H1 (cell line): ENCODE data around the gene LRRC25. TPM values are rescaled to one million over a fixed set of nuclear protein-coding genes. Genes with fewer than 3 reads are reported as not detected.

Experiments
- CTCF ChIA-PET: fragments of 300-600 bp; sonication (Branson Sonifier 250); formaldehyde crosslinking; loops from one replicate; lab custom pipeline; 2021; ENCODE audit not compliant: partially characterized antibody; lab: Charles Lee
- POLR2A ChIA-PET: fragments of 300-600 bp; sonication (Branson Sonifier 250); formaldehyde crosslinking; loops from one replicate; lab custom pipeline; 2021; ENCODE audit warnings: inconsistent platforms; ENCODE audit not compliant: partially characterized antibody; lab: Charles Lee
- DNase-seq, 2 experiments: peaks; one replicate each; pipeline versions ENCODE4 v3.0.0 to v3.0.0-alpha.2; 2010 to 2022; ENCODE audit warnings: low spot score in 2 of 2, low read depth in 1 of 2, mixed read lengths in 1 of 2
- FAIRE-seq: peaks from 2 replicates; lab custom pipeline; 2011; peaks lifted over from hg19 to GRCh38; lab: Jason Lieb, UNC
- H2AFZ ChIP-seq: 2 replicates; pipeline ENCODE4 v1.8.1; 2012; ENCODE audit warnings: low read length, inconsistent platforms
- H2AK5ac ChIP-seq: 2 replicates; pipeline ENCODE4 v1.6.1; 2013; ENCODE audit warnings: low read depth, low read length
- H2BK120ac ChIP-seq: replicated peaks from 2 replicates; pipeline ENCODE3; 2013; ENCODE audit warnings: low read depth, low read length, inconsistent platforms
- H2BK12ac ChIP-seq: 2 replicates; pipeline ENCODE4 v1.6.1; 2013; ENCODE audit warnings: low read depth, low read length
- H2BK15ac ChIP-seq: 2 replicates; pipeline ENCODE4 v1.6.1; 2013; ENCODE audit warnings: low read length
- H2BK20ac ChIP-seq: 2 replicates; pipeline ENCODE4 v1.6.1; 2013; ENCODE audit warnings: low read length
- H2BK5ac ChIP-seq: 2 replicates; pipeline ENCODE4 v1.6.1; 2013; ENCODE audit warnings: low read depth, low read length
- H3K14ac ChIP-seq: 2 replicates; pipeline ENCODE4 v1.6.1; 2013; ENCODE audit warnings: inconsistent platforms; ENCODE audit not compliant: insufficient read length
- H3K18ac ChIP-seq: 2 replicates; pipeline ENCODE4 v1.6.1; 2013; ENCODE audit warnings: low read length; ENCODE audit errors: extremely low read depth
- H3K23ac ChIP-seq: 2 replicates; pipeline ENCODE4 v1.6.1; 2013; ENCODE audit warnings: inconsistent platforms; ENCODE audit not compliant: insufficient read length
- H3K23me2 ChIP-seq: 2 replicates; pipeline ENCODE4 v1.6.1; 2013; ENCODE audit warnings: low read depth, low read length
- H3K27ac ChIP-seq: 2 replicates; pipeline ENCODE4 v1.6.1; 2011; ENCODE audit warnings: low read depth, low read length, inconsistent platforms
- H3K27me3 ChIP-seq, 4 experiments: replicated peaks in 1 of 4; 1 replicate in 1 of 4; 2 replicates in 3 of 4; pipeline versions ENCODE4 v1.6.1 to v1.8.1; 2011 to 2013; ENCODE audit warnings: low read length in 3 of 4, mild to moderate bottlenecking in 3 of 4, inconsistent platforms in 2 of 4, mixed read lengths in 2 of 4, moderate library complexity in 1 of 4; ENCODE audit not compliant: control insufficient read depth in 3 of 4, insufficient read depth in 3 of 4; ENCODE audit errors: extremely low read depth in 1 of 4
- H3K36me3 ChIP-seq, 4 experiments: 2 replicates each; pipeline versions ENCODE4 v1.6.1 to v1.8.1; 2011 to 2013; ENCODE audit warnings: mild to moderate bottlenecking in 4 of 4, low read length in 3 of 4, moderate library complexity in 2 of 4, control low read depth in 1 of 4, inconsistent platforms in 1 of 4; ENCODE audit not compliant: insufficient read depth in 4 of 4, control insufficient read depth in 2 of 4
- H3K4ac ChIP-seq: replicated peaks from 2 replicates; pipeline ENCODE3; 2013; ENCODE audit warnings: low read length, low read depth, mixed read lengths, inconsistent platforms; ENCODE audit not compliant: insufficient read length
- H3K4me1 ChIP-seq, 4 experiments: replicated peaks in 1 of 4; 1 replicate in 1 of 4; 2 replicates in 3 of 4; pipeline versions ENCODE4 v1.6.1 to v1.8.1; 2011 to 2013; ENCODE audit warnings: low read length in 3 of 4, inconsistent platforms in 2 of 4, mixed read lengths in 1 of 4; ENCODE audit not compliant: insufficient read depth in 4 of 4, control insufficient read depth in 3 of 4
- H3K4me2 ChIP-seq, 2 experiments: 2 replicates each; pipeline versions ENCODE4 v1.6.1 to v1.8.1; 2011 to 2013; ENCODE audit warnings: low read depth in 2 of 2, low read length in 2 of 2, control low read depth in 1 of 2, inconsistent platforms in 1 of 2, mild to moderate bottlenecking in 1 of 2; ENCODE audit not compliant: insufficient read depth in 1 of 2
- H3K4me3 ChIP-seq, 4 experiments: fragments of 200-600, 300-600 bp in 1 of 4; sonication (generic), shearing (Covaris generic), sonication (Bioruptor Twin) in 1 of 4; 2 replicates each; pipeline versions ENCODE4 v1.5.1 to v1.8.1; 2011 to 2016; ENCODE audit warnings: low read length in 4 of 4, low read depth in 3 of 4, control low read depth in 2 of 4, inconsistent platforms in 2 of 4, mild to moderate bottlenecking in 2 of 4, mixed read lengths in 1 of 4, moderate library complexity in 1 of 4; ENCODE audit not compliant: insufficient read depth in 2 of 4; ENCODE audit errors: extremely low read depth in 1 of 4
- H3K56ac ChIP-seq: replicated peaks from 2 replicates; pipeline ENCODE3; 2013; ENCODE audit warnings: low read depth, mild to moderate bottlenecking, mixed read lengths, low read length, inconsistent platforms; ENCODE audit not compliant: insufficient read length
- H3K79me1 ChIP-seq: 2 replicates; pipeline ENCODE4 v1.6.1; 2013; ENCODE audit warnings: low read depth, low read length, control low read depth
- H3K79me2 ChIP-seq, 2 experiments: 2 replicates each; pipeline versions ENCODE4 v1.6.1 to v1.8.1; 2012 to 2013; ENCODE audit warnings: low read length in 2 of 2, mild to moderate bottlenecking in 2 of 2, inconsistent platforms in 1 of 2; ENCODE audit not compliant: insufficient read depth in 2 of 2, control insufficient read depth in 1 of 2
- H3K9ac ChIP-seq, 4 experiments: replicated peaks in 1 of 4; 1 replicate in 1 of 4; 2 replicates in 3 of 4; pipeline versions ENCODE4 v1.6.1 to v1.8.1; 2011 to 2013; ENCODE audit warnings: low read depth in 3 of 4, low read length in 3 of 4, control low read depth in 2 of 4, mild to moderate bottlenecking in 2 of 4, moderate library complexity in 2 of 4, inconsistent platforms in 1 of 4; ENCODE audit errors: extremely low read depth in 1 of 4
- H3K9me3 ChIP-seq, 2 experiments: 2 replicates each; pipeline versions ENCODE4 v1.6.1 to v1.8.1; 2012 to 2013; ENCODE audit warnings: mild to moderate bottlenecking in 2 of 2, moderate library complexity in 2 of 2, control low read depth in 1 of 2, inconsistent platforms in 1 of 2, low read depth in 1 of 2, low read length in 1 of 2, mixed read lengths in 1 of 2; ENCODE audit not compliant: insufficient read depth in 2 of 2
- H4K20me1 ChIP-seq, 2 experiments: replicated peaks in 1 of 2; 2 replicates each; pipeline versions ENCODE3 to v1.8.1; 2011 to 2013; ENCODE audit warnings: inconsistent platforms in 2 of 2, low read length in 2 of 2, mild to moderate bottlenecking in 1 of 2; ENCODE audit not compliant: insufficient read depth in 2 of 2, control insufficient read depth in 1 of 2
- H4K5ac ChIP-seq: 2 replicates; pipeline ENCODE4 v1.6.1; 2013; ENCODE audit warnings: low read length, low read depth, mixed read lengths, inconsistent platforms; ENCODE audit not compliant: insufficient read length
- H4K8ac ChIP-seq: 2 replicates; pipeline ENCODE4 v1.8.0; 2013; ENCODE audit warnings: mild to moderate bottlenecking, moderate library complexity, low read length, inconsistent platforms; ENCODE audit not compliant: insufficient read depth; ENCODE audit errors: extremely low read depth
- H4K91ac ChIP-seq: replicated peaks from 2 replicates; pipeline ENCODE3; 2013; ENCODE audit warnings: low read length, mixed read lengths, inconsistent platforms; ENCODE audit not compliant: insufficient read length
- E2F6 ChIP-seq: IDR thresholded peaks from 2 replicates; pipeline ENCODE4 v1.6.1; 2012; ENCODE audit warnings: inconsistent platforms
- EP300 ChIP-seq, 2 experiments: IDR thresholded peaks; 1 replicate in 1 of 2; 2 replicates in 1 of 2; pipeline ENCODE4 v1.6.1; 2011 to 2012; ENCODE audit warnings: low read depth in 2 of 2, low read length in 2 of 2, mild to moderate bottlenecking in 2 of 2, borderline replicate concordance in 1 of 2, inconsistent platforms in 1 of 2, moderate library complexity in 1 of 2
- GTF2F1 ChIP-seq: IDR thresholded peaks from 2 replicates; pipeline ENCODE4 v1.6.1; 2012; ENCODE audit warnings: low read depth, low read length, improper control_type of control experiment, borderline replicate concordance
- KDM4A ChIP-seq: IDR thresholded peaks from one replicate; pipeline ENCODE4 v1.7.1; 2012; ENCODE audit warnings: low read depth, mild to moderate bottlenecking, moderate library complexity, low read length, inconsistent platforms; ENCODE audit not compliant: severe bottlenecking
- POLR2A ChIP-seq, 2 experiments: IDR thresholded peaks; 1 replicate in 1 of 2; 2 replicates in 1 of 2; pipeline ENCODE4 v1.6.1; 2011; ENCODE audit warnings: low read depth in 2 of 2, low read length in 2 of 2, mild to moderate bottlenecking in 2 of 2; ENCODE audit errors: control extremely low read depth in 1 of 2
- RBBP5 ChIP-seq: IDR thresholded peaks from 2 replicates; pipeline ENCODE4 v1.7.1; 2012; ENCODE audit warnings: low read depth, mild to moderate bottlenecking, inconsistent platforms, low read length, moderate library complexity, borderline replicate concordance
- SIN3A ChIP-seq, 2 experiments: IDR thresholded peaks in 1 of 2; conservative IDR thresholded peaks in 1 of 2; 2 replicates each; pipeline ENCODE4 v1.6.1; 2011 to 2012; ENCODE audit warnings: low read length in 2 of 2, improper control_type of control experiment in 1 of 2, low read depth in 1 of 2, mild to moderate bottlenecking in 1 of 2
- WGBS, 2 experiments: shearing (Covaris generic) in 1 of 2; methylation state at CpG; one replicate each; pipeline versions ENCODE4 v1.1.6 to v1.1.7; 2013 to 2015; ENCODE audit warnings: low lambda C conversion rate in 2 of 2, mixed read lengths in 2 of 2, inconsistent platforms in 1 of 2, low coverage in 1 of 2, missing lambda C conversion rate in 1 of 2; ENCODE audit not compliant: insufficient replicate concordance in 2 of 2, insufficient coverage in 1 of 2, insufficient read length in 1 of 2; ENCODE audit errors: extremely low coverage in 1 of 2, missing lambda C conversion rate in 1 of 2; 5-methylcytosine and 5-hydroxymethylcytosine counted together
- polyA plus RNA-seq, 7 experiments: library from polyadenylated mRNA; depleted of rRNA in 3 of 7; stranded (reverse) in 5 of 7; unstranded in 2 of 7; fragments of >200 nt in 5 of 7; fragments of 200-250 nt in 2 of 7; gene quantifications; 1 replicate in 5 of 7; 2 replicates in 1 of 7; 4 replicates in 1 of 7; pipeline versions ENCODE4 v1.2.1 to v1.2.3, GENCODE V29; 2011 to 2013; ENCODE audit warnings: missing spikeins in 2 of 7, mixed read lengths in 2 of 7
- total RNA-seq: library from RNA; stranded (reverse); fragmentation: NEBNext Ultra II Directional; extraction: Animal tissue kit (Norgen Biotek cat#: 25700); gene quantifications from 2 replicates; pipeline ENCODE4 v1.2.1, GENCODE V29; 2021
- TF ChIP-seq, protein P1 (sequence below): IDR thresholded peaks from 2 replicates; pipeline ENCODE4 v1.6.1; 2012; ENCODE audit warnings: inconsistent platforms

Gene LRRC25
- total and polyA plus RNA-seq, 2 of the 8 experiments (the other 6 are each of a cell fraction or from before 2014, with no cell fraction given), result 0.20 to 0.41 TPM

GRCh38 chr19:18436671-18437490 is 39.5 kb upstream of the LRRC25 start:
- Histone ChIP-seq H3K14ac (no peak overlapping the region), H4K8ac (peak overlapping the region; percentile 57; the same call in 1 of the 2 replicates), H2BK20ac (no peak overlapping the region), H3K27me3 (no peaks in the 10 kb centered on the region; a peak in 1 of 7 replicates), H4K91ac (peak overlapping the region; percentile 95), H3K36me3 (peaks cover 2 to 13% (median 7%) of the 10 kb centered on the region in 4 experiments; a peak in 4 of 8 replicates), H4K5ac (peak overlapping the region; percentile 89), H2BK12ac (peak overlapping the region; percentile 7; the same call in 1 of the 2 replicates), H3K23me2 (peaks cover 15% of the 10 kb centered on the region; the same call in 1 of the 2 replicates), H3K23ac (no peak overlapping the region), H3K18ac (peak overlapping the region; percentile 98), H3K9me3 (no peaks in the 10 kb centered on the region), H3K27ac (peak overlapping the region; percentile 58; the same call in 1 of the 2 replicates), H2BK5ac (peak overlapping the region; percentile 96), H3K56ac (peak overlapping the region; percentile 59), H3K4me3 (peak overlapping the region; percentile 62 to 94 (median 78)), H3K4ac (peak overlapping the region; percentile 85), H2AK5ac (no peak overlapping the region), H2BK15ac (0 out of 2 replicates have a peak overlapping the region, but pooled peaks have one; percentile 72), H4K20me1 (peaks cover 0 to 15% of the 10 kb centered on the region in 2 experiments), H2BK120ac (no peak overlapping the region), H3K4me1 (peaks cover 5 to 39% (median 26%) of the 10 kb centered on the region in 4 experiments), H3K79me1 (no peaks in the 10 kb centered on the region; the same call in 1 of the 2 replicates), H3K9ac (peak overlapping the region in 3 of 4 experiments; percentile 37 to 66 (median 51); a peak in 5 of 7 replicates), H3K4me2 (peak overlapping the region; percentile 80 to 99), H3K79me2 (no peaks in the 10 kb centered on the region), H2AFZ (no peak overlapping the region)
- POLR2A ChIA-PET, result interaction anchor here (0.6 to 6.7 kb wide), 8 partner anchors 9 to 1079 kb away, joined by 3 to 65 read pairs (median 4); partner anchors contain the start of genes JUND, SSBP4 and TSSK6
- WGBS, 2 experiments, result 23% methylated on average over 39 of the region's 67 CpGs; no CpG with 5 or more reads in 1 of the 2 experiments
- DNase-seq (peak in 1 of 2 experiments; percentile 92), FAIRE-seq (no peak)
- CTCF ChIA-PET, result interaction anchor here (0.6 to 1.6 kb wide), 3 partner anchors 13 to 152 kb away, joined by 4 to 5 read pairs (median 5); partner anchors contain the start of gene REX1BD
- TF ChIP-seq, protein P1, sequence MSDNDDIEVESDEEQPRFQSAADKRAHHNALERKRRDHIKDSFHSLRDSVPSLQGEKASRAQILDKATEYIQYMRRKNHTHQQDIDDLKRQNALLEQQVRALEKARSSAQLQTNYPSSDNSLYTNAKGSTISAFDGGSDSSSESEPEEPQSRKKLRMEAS, result peak; percentile 73; the same call in 1 of the 2 replicates
- TF ChIP-seq EP300 (IDR thresholded peaks at IDR 0.05; ENCODE audit: borderline replicate concordance in 1 of 2, low read depth in 2 of 2, low read length in 2 of 2) (no peak), E2F6 (peak; percentile 56; the same call in 1 of the 2 replicates), SIN3A (conservative IDR thresholded peaks at IDR 0.05 in 1 of 2, IDR thresholded peaks at IDR 0.05 in 1 of 2; ENCODE audit: low read depth in 1 of 2, low read length in 2 of 2) (peak in 1 of 2 experiments; percentile 63; a peak in 2 of 4 replicates), POLR2A (IDR thresholded peaks at IDR 0.05; ENCODE audit: control extremely low read depth in 1 of 2, low read depth in 2 of 2, low read length in 2 of 2) (peak in 1 of 2 experiments; percentile 33; a peak in 2 of 3 replicates), GTF2F1 (no peak), RBBP5 (peak; percentile 23; the same call in 1 of the 2 replicates), KDM4A (peak; percentile 76)
